ENCODE data around the gene VWF.

VWF gene

DNA sequence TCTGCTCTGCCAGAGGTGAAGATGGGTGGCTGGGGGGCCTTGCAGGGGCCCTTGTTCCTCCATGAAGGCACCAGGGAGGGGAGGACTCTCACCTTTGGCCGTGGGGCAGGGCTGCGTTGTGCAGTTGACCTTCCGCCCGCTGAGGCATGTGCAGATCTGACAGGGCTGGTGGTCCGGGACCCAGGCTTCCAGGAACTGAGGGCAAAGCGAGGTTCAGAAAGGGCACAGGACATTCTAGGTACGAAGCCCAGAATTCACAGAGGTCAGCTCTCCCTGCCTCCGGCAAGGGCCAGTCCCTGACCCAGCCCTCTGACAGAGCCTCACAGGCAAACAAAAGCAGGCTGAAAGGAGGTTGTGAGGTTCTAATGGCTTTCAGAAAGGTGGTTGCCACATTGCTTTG is 139.0 kb downstream of the VWF start:
- H3K4me3 ChIP-seq (ENCODE audit: low read length in 2 of 2): no peak overlapping the region
- H3K9ac ChIP-seq (ENCODE audit: low read length in 2 of 2): no peak overlapping the region
- H3K36me3 ChIP-seq (ENCODE audit: control insufficient read depth in 2 of 2, insufficient read depth in 2 of 2, low read length in 2 of 2): no peaks in the 10 kb centered on the region
- no peaks in the 10 kb centered on the region for H3K27me3 ChIP-seq (ENCODE audit: control insufficient read depth in 1 of 2, insufficient read depth in 2 of 2, low read length in 2 of 2)
- no peaks in the 10 kb centered on the region for H3K9me3 ChIP-seq (ENCODE audit: control insufficient read depth in 2 of 2, low read length in 2 of 2)
- H3K4me1 ChIP-seq (ENCODE audit: control insufficient read depth, insufficient read depth, low read length): peaks cover 7% of the 10 kb centered on the region
- no peak overlapping the region for H3K27ac ChIP-seq (ENCODE audit: low read length)

DNA sequence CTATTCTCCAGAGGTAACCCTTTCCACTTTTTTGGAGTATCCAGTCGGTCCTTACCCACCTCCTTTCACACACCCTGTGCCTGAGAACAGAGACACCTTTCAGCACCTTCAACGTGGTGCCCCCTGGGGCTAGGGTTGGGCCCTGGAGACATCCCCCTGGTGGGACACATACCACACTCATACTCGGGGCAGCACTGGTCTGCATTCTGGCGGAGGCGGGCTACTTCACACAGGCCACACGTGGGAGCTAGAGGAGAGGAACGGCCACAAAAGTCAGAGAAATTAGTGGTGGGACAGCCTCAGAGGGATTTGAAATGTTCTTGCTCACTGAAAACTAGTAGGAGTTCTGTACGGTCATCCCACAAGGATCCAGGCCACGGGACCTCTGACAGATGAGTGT is 139.6 kb downstream of the VWF start:
- Histone ChIP-seq H3K36me3 (ENCODE audit: control insufficient read depth in 2 of 2, insufficient read depth in 2 of 2, low read length in 2 of 2) (no peaks in the 10 kb centered on the region), H3K27me3 (ENCODE audit: control insufficient read depth in 1 of 2, insufficient read depth in 2 of 2, low read length in 2 of 2) (no peaks in the 10 kb centered on the region), H3K27ac (ENCODE audit: low read length) (no peak overlapping the region), H3K4me1 (ENCODE audit: control insufficient read depth, insufficient read depth, low read length) (peaks cover 7% of the 10 kb centered on the region), H3K4me3 (ENCODE audit: low read length in 2 of 2) (no peak overlapping the region), H3K9ac (ENCODE audit: low read length in 2 of 2) (no peak overlapping the region), H3K9me3 (ENCODE audit: control insufficient read depth in 2 of 2, low read length in 2 of 2) (no peaks in the 10 kb centered on the region)

DNA sequence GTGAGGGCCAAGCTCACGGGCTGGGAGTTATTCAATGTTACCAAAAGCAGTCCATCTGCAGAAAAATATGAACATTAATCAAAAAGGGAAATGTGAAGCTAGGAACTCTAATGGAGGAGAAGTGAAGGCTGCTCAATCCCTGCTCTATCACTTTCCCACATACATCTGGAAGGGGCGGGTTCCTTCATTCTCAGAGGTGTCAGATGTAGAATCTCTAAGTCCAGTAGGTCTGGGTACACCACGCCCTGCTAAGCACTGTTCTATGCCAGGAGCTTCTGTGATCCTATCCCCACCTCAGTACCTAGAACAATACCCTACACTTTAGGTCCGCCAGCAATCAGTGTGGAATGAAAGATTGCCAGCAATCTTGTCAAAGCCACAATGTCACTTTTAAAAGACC is 142.4 kb downstream of the VWF start:
- Histone ChIP-seq H3K4me3 (ENCODE audit: low read length in 2 of 2) (no peak overlapping the region), H3K36me3 (ENCODE audit: control insufficient read depth in 2 of 2, insufficient read depth in 2 of 2, low read length in 2 of 2) (no peaks in the 10 kb centered on the region), H3K27me3 (ENCODE audit: control insufficient read depth in 1 of 2, insufficient read depth in 2 of 2, low read length in 2 of 2) (no peaks in the 10 kb centered on the region), H3K27ac (ENCODE audit: low read length) (no peak overlapping the region), H3K9me3 (ENCODE audit: control insufficient read depth in 2 of 2, low read length in 2 of 2) (no peaks in the 10 kb centered on the region), H3K9ac (ENCODE audit: low read length in 2 of 2) (no peak overlapping the region), H3K4me1 (ENCODE audit: control insufficient read depth, insufficient read depth, low read length) (no peaks in the 10 kb centered on the region)

DNA sequence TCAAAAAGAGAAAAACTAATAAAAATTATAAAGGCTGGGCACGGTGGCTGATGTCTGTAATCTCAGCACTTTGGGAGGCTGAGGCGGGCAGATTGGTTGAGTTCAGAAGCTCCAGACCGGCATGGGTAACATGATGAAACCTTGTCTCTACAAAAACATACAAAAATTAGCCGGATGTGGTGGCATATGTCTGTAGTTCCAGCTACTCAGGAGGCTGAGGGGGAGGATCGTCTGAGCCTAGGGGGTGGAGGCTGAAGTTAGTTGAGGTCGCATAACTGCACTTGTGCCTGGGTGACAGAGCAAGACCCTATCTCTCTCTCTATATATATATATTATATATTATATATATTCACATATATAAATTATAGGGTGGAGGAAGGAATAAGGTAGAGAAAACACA is 146.9 kb downstream of the VWF start:
- Histone ChIP-seq H3K9ac (ENCODE audit: low read length in 2 of 2) (no peak overlapping the region), H3K9me3 (ENCODE audit: control insufficient read depth in 2 of 2, low read length in 2 of 2) (no peaks in the 10 kb centered on the region), H3K36me3 (ENCODE audit: control insufficient read depth in 2 of 2, insufficient read depth in 2 of 2, low read length in 2 of 2) (no peaks in the 10 kb centered on the region), H3K27ac (ENCODE audit: low read length) (no peak overlapping the region), H3K4me1 (ENCODE audit: control insufficient read depth, insufficient read depth, low read length) (no peaks in the 10 kb centered on the region), H3K4me3 (ENCODE audit: low read length in 2 of 2) (no peak overlapping the region), H3K27me3 (ENCODE audit: control insufficient read depth in 1 of 2, insufficient read depth in 2 of 2, low read length in 2 of 2) (no peaks in the 10 kb centered on the region)

DNA sequence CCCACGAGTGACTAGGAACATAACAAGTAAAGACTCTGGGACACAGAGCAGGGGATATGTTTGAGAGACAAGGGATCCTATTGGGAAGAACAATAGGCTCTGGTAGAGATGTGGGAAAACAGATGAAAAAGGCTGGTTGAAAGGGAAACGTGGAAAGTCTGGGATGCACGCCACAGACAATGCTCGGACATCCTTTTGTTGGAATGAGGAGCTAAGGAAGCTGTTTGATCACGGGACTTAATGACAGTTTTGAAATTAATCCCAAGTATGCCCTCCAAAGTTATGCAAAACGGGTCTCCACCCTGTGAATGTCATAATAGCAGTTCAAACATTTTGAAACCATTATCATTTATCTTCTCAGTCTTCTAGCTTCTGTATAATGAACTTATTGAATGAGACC is 147.8 kb downstream of the VWF start:
- Histone ChIP-seq H3K27me3 (ENCODE audit: control insufficient read depth in 1 of 2, insufficient read depth in 2 of 2, low read length in 2 of 2) (no peaks in the 10 kb centered on the region), H3K4me3 (ENCODE audit: low read length in 2 of 2) (no peak overlapping the region), H3K9ac (ENCODE audit: low read length in 2 of 2) (no peak overlapping the region), H3K27ac (ENCODE audit: low read length) (no peak overlapping the region), H3K9me3 (ENCODE audit: control insufficient read depth in 2 of 2, low read length in 2 of 2) (no peaks in the 10 kb centered on the region), H3K4me1 (ENCODE audit: control insufficient read depth, insufficient read depth, low read length) (peaks cover 4% of the 10 kb centered on the region), H3K36me3 (ENCODE audit: control insufficient read depth in 2 of 2, insufficient read depth in 2 of 2, low read length in 2 of 2) (no peaks in the 10 kb centered on the region)

DNA sequence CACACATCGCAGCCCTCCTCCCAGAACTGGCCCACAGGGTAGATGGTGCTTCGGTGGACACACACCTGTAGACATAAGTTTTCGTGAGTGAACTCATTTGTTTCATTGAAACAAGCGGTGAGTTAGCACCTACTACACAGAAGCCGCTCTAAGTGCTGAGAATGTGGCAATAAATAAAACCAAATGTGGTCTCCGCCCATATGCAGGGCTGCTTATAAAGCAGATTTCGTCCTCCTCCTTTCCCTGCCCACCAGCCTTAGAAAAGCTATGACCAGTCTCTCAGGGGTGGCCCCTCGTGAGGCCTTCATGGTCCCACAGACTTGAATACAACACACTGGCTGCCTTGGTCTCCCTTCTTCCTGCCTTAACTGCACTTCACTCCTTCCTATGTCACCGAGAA is 148.3 kb downstream of the VWF start:
- Histone ChIP-seq H3K36me3 (ENCODE audit: control insufficient read depth in 2 of 2, insufficient read depth in 2 of 2, low read length in 2 of 2) (no peaks in the 10 kb centered on the region), H3K27ac (ENCODE audit: low read length) (no peak overlapping the region)

DNA sequence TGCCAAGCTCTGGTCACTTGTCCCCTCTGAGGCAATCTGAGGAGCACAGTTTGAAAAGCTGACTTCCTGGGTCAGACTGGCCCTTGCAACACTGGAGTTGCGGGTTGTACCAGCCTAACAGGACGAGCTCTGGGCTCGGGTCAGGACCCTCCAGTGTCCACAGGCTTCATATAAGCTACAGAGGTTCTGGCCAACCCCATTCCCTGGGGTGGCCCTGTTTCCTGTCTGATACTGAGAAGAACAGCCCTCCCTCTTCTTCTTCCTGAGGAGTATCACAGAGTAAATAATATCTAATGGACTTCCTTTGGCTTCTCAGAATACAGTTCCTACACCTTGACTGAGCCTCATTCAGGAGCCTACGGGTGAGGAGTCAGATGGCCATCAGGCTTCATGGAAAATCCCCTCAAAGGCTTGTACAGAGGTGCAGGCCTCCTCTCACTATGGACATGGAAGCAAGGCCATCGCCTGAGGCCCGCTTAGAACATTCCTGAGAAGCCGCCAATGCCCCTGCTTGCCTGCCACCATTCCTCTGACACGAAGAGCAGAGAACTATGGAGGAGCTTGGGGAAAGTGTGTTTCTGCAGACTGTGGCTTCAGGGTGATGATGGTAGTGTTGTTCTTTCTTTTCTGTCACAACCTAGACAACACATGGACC is 150.9 kb downstream of the VWF start:
- Histone ChIP-seq H3K27me3 (ENCODE audit: control insufficient read depth in 1 of 2, insufficient read depth in 2 of 2, low read length in 2 of 2) (no peaks in the 10 kb centered on the region), H3K9ac (ENCODE audit: low read length in 2 of 2) (no peak overlapping the region), H3K4me1 (ENCODE audit: control insufficient read depth, insufficient read depth, low read length) (peaks cover 5% of the 10 kb centered on the region), H3K9me3 (ENCODE audit: control insufficient read depth in 2 of 2, low read length in 2 of 2) (no peaks in the 10 kb centered on the region), H3K27ac (ENCODE audit: low read length) (no peak overlapping the region), H3K4me3 (ENCODE audit: low read length in 2 of 2) (no peak overlapping the region), H3K36me3 (ENCODE audit: control insufficient read depth in 2 of 2, insufficient read depth in 2 of 2, low read length in 2 of 2) (no peaks in the 10 kb centered on the region)

More for the DNA sequence above, 148.3 kb downstream of the VWF start:
- no peak overlapping the region for H3K4me3 ChIP-seq (ENCODE audit: low read length in 2 of 2)
- peaks cover 5% of the 10 kb centered on the region for H3K4me1 ChIP-seq (ENCODE audit: control insufficient read depth, insufficient read depth, low read length)
- H3K9me3 ChIP-seq (ENCODE audit: control insufficient read depth in 2 of 2, low read length in 2 of 2): no peaks in the 10 kb centered on the region
- no peaks in the 10 kb centered on the region for H3K27me3 ChIP-seq (ENCODE audit: control insufficient read depth in 1 of 2, insufficient read depth in 2 of 2, low read length in 2 of 2)
- no peak overlapping the region for H3K9ac ChIP-seq (ENCODE audit: low read length in 2 of 2)

DNA sequence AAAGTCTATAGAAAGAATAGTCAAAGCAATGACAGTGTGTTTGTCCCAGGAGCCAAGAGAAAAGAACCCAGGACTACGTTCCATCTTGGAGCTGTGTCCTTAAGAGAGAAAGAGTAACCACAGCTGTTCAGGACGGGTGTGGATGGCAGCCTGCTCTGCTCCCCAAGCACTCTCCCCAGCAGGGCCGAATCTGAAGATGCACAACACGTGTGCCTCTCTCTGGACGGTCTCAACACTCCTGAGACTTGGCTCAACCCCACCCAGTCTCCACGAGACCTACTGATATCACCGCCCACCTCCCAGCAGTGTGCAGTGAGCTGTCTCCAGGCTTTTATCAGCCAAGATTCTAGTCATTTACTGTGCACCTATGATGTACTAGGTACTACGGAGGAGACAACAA is 152.1 kb downstream of the VWF start:
- H3K36me3 ChIP-seq (ENCODE audit: control insufficient read depth in 2 of 2, insufficient read depth in 2 of 2, low read length in 2 of 2): no peaks in the 10 kb centered on the region
- H3K4me1 ChIP-seq (ENCODE audit: control insufficient read depth, insufficient read depth, low read length): peaks cover 5% of the 10 kb centered on the region
- H3K27ac ChIP-seq (ENCODE audit: low read length): no peak overlapping the region
- no peaks in the 10 kb centered on the region for H3K27me3 ChIP-seq (ENCODE audit: control insufficient read depth in 1 of 2, insufficient read depth in 2 of 2, low read length in 2 of 2)
- no peak overlapping the region for H3K9ac ChIP-seq (ENCODE audit: low read length in 2 of 2)
- no peaks in the 10 kb centered on the region for H3K9me3 ChIP-seq (ENCODE audit: control insufficient read depth in 2 of 2, low read length in 2 of 2)
- H3K4me3 ChIP-seq (ENCODE audit: low read length in 2 of 2): no peak overlapping the region

DNA sequence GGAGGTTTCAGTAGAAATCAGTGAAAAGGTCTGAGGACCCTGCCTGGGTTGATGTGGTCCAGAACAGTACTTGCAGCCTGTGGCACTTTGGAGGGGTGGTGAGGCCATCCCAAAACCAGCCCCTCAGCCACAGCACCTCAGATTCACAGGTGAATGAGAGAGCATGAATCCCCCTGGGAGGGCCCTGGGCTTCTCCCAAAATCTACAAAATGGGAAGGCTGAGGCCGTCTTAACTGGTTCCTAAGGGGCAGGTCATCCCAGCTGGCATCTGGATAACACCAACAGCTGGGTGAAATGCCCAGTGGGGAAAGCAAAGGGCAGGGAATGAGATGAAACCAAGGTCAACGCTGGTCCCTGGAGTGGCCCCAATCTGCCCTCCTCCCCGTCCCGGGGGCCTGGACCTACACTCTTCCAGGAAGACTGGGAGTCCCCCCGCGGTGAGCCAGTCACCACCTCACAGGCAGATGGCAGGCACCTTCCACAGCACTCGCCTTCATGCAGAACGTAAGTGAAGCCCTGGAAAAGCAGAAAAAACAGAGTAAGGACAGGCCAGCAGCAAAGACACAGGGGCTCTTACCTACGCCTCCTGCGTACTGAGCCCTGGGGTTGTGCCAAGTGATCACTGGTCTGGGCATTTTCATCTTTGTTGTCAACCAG is 153.1 kb downstream of the VWF start:
- Histone ChIP-seq H3K4me3 (ENCODE audit: low read length in 2 of 2) (no peak overlapping the region), H3K27ac (ENCODE audit: low read length) (no peak overlapping the region), H3K9ac (ENCODE audit: low read length in 2 of 2) (no peak overlapping the region), H3K4me1 (ENCODE audit: control insufficient read depth, insufficient read depth, low read length) (peaks cover 5% of the 10 kb centered on the region), H3K27me3 (ENCODE audit: control insufficient read depth in 1 of 2, insufficient read depth in 2 of 2, low read length in 2 of 2) (no peaks in the 10 kb centered on the region), H3K36me3 (ENCODE audit: control insufficient read depth in 2 of 2, insufficient read depth in 2 of 2, low read length in 2 of 2) (no peaks in the 10 kb centered on the region), H3K9me3 (ENCODE audit: control insufficient read depth in 2 of 2, low read length in 2 of 2) (no peaks in the 10 kb centered on the region)

DNA sequence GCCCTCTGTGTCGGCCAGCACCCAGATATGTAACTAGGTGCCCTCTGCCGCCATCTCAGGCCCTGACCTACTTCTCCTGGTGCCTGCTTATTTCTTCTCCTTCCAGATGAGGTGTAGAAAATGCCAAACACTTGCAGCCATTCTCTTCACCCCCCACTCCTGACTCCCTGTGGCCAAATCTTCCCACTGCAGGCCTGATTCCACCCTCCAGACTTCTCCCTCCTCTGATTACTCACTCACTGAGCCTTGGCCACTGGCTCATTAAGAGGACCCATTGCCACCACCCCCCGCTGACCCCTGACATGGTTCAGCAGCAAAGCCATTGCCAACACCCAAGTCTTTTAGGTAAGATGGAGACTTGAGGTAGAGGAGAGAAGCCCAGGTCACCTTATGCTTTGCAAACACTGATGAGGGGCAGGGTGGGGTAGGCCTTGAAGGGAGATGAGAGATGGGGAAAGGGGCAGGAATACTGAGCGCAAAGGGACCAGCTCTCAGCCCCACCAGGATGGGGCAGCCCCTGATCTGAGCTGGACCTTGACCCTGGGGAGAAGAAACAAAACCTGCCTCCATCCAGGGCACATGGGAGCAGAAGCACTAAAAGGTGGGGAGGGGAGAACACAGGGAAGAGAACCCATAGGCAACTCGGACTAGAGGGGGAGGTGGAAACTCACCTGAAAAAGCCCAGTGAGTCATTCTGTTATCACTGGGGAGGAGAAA is 154.3 kb downstream of the VWF start:
- Histone ChIP-seq H3K4me3 (ENCODE audit: low read length in 2 of 2) (no peak overlapping the region), H3K27me3 (ENCODE audit: control insufficient read depth in 1 of 2, insufficient read depth in 2 of 2, low read length in 2 of 2) (no peaks in the 10 kb centered on the region), H3K4me1 (ENCODE audit: control insufficient read depth, insufficient read depth, low read length) (peaks cover 5% of the 10 kb centered on the region), H3K9ac (ENCODE audit: low read length in 2 of 2) (no peak overlapping the region), H3K36me3 (ENCODE audit: control insufficient read depth in 2 of 2, insufficient read depth in 2 of 2, low read length in 2 of 2) (no peaks in the 10 kb centered on the region), H3K9me3 (ENCODE audit: control insufficient read depth in 2 of 2, low read length in 2 of 2) (no peaks in the 10 kb centered on the region), H3K27ac (ENCODE audit: low read length) (no peak overlapping the region)

Data from stomach smooth muscle (tissue), 2 donors.